Stomach (tissue), 9 donors: Measurements from ENCODE around the gene PTN. TPM values are rescaled to one million over a fixed set of nuclear protein-coding genes. Genes with fewer than 3 reads are reported as not detected.

Experiments
- DNase-seq, 2 donors: peaks; one replicate each; pipeline versions ENCODE4 v3.0.0 to v3.0.0-alpha.2; 2013 to 2019
- H3K27ac ChIP-seq, 5 donors: fragments of 200-600 bp in 4 of 5; sonication (generic) in 4 of 5; one replicate each; pipeline ENCODE4 v1.5.1; 2013 to 2019; ENCODE audit warnings: mild to moderate bottlenecking in 1 of 5, moderate library complexity in 1 of 5
- H3K27me3 ChIP-seq, 3 donors: fragments of 200-600 bp; sonication (generic); one replicate each; pipeline ENCODE4 v1.5.1; 2017 to 2019; ENCODE audit warnings: mixed run types in 1 of 3
- H3K36me3 ChIP-seq, 4 donors: fragments of 200-600 bp; sonication (generic); 1 replicate in 3 of 4; 2 replicates in 1 of 4; pipeline ENCODE4 v1.5.1; 2016 to 2019
- H3K4me1 ChIP-seq, 4 donors: fragments of 200-600 bp; sonication (generic); one replicate each; pipeline ENCODE4 v1.5.1; 2016 to 2019
- H3K4me3 ChIP-seq, 4 donors: fragments of 200-600 bp; sonication (generic) in 3 of 4; one replicate each; pipeline ENCODE4 v1.5.1; 2016 to 2019; ENCODE audit warnings: mild to moderate bottlenecking in 1 of 4
- H3K9me3 ChIP-seq, 4 donors: fragments of 200-600 bp; sonication (generic); one replicate each; pipeline ENCODE4 v1.5.1; 2016 to 2019
- CTCF ChIP-seq, 7 experiments: fragments of 450-650 bp in 4 of 7; fragments of 200-600 bp in 3 of 7; sonication (generic) in 3 of 7; IDR thresholded peaks; one replicate each; pipeline ENCODE4 v1.5.1; 2016 to 2019; ENCODE audit warnings: antibody characterized with exemption in 7 of 7, control low read depth in 2 of 7, mild to moderate bottlenecking in 1 of 7
- EP300 ChIP-seq: sonication (generic); formaldehyde crosslinking; IDR thresholded peaks from one replicate; pipeline ENCODE4 v1.6.1; 2017; ENCODE audit warnings: antibody characterized with exemption
- POLR2A ChIP-seq, 4 donors: fragments of 450-650 bp; IDR thresholded peaks; one replicate each; pipeline ENCODE4 v1.6.1; 2016; ENCODE audit warnings: antibody characterized with exemption in 4 of 4, control low read depth in 2 of 4, mild to moderate bottlenecking in 1 of 4, moderate library complexity in 1 of 4
- POLR2AphosphoS5 ChIP-seq, 3 donors: sonication (generic); formaldehyde crosslinking; IDR thresholded peaks; one replicate each; pipeline ENCODE4 v1.6.1; 2016; ENCODE audit warnings: antibody characterized with exemption in 3 of 3
- WGBS, 5 donors: extraction: QIAGEN DNeasy Blood & Tissue Kit in 3 of 5; methylation state at CpG; one replicate each; pipeline versions ENCODE4 v1.1.5 to v1.1.7; 2013 to 2018; 5-methylcytosine and 5-hydroxymethylcytosine counted together
- intact Hi-C: fragments of 100-400 bp; cut with DNase I; formaldehyde crosslinking; loops from one replicate; pipeline ENCODE4 v1.15.1; 2023; ENCODE audit warnings: low total_unique reads
- polyA plus RNA-seq, 3 donors: library from polyadenylated mRNA; stranded (reverse); fragments of 200-250 nt; gene quantifications; one replicate each; pipeline ENCODE4 v1.2.3, GENCODE V29; 2013
- total RNA-seq, 5 donors: library from RNA; depleted of rRNA; stranded (reverse); fragments of >200 nt; gene quantifications; one replicate each; pipeline versions ENCODE4 v1.1.0 to v1.2.3, GENCODE V29; 2014 to 2016
- donor health status: healthy with polysubstance abuse.
- donor health status: Bipolar disorder and iron deficiency.
- donor health status: healthy.

Gene PTN
- total and polyA plus RNA-seq, 8 donors: 1.4 to 47.4 (median 6.4) TPM; not detected in 1

DNA sequence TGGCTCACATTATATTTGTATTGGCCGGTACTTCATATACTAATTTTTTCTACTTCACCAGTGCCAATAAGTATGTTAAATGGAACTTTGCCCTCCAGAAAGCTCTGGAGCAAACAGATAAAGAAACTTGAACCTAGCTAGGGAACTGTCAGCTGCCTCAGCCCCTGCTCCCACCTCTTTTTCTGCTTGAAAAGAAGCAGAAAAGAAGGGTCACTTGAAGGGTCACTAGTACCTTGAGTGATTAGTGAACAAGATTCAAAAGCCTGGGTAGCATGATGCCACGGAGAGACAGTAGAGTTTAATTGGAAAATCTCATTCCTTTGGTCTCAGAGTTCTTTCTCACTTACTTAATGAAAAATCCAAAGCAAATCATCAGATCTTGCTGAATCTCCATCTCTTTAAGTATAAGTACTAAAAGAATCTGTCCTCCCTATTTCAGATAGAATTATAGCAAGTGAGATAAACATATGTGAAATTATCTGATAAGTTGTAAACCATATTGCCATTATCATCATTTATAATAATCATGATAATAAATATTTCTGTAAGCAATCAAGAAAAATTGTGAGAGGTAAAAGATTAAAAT lies 47.7 kb downstream of the PTN start:
- H3K27ac ChIP-seq: no peak overlapping the region

GRCh38 chr7:137289101-137289500 lies 54.4 kb downstream of the PTN start:
- DNase-seq: no peak
- Histone ChIP-seq H3K4me3 (no peak overlapping the region), H3K27ac (no peak overlapping the region), H3K4me1 (no peaks in the 10 kb centered on the region), H3K36me3 (no peaks in the 10 kb centered on the region), H3K9me3 (no peaks in the 10 kb centered on the region), H3K27me3 (no peaks in the 10 kb centered on the region)
- 57 to 73% (median 66%) methylated on average over 4 of the region's 4 CpGs for WGBS, 5 donors
- intact Hi-C loops: no loop called here
- TF ChIP-seq POLR2AphosphoS5 (IDR thresholded peaks at IDR 0.05): no peak
- no peak for TF ChIP-seq CTCF (IDR thresholded peaks at IDR 0.05)
- no peak for TF ChIP-seq POLR2A (IDR thresholded peaks at IDR 0.05)
- TF ChIP-seq EP300: no peak

More for the DNA sequence above, 47.7 kb downstream of the PTN start:
- H3K27me3 ChIP-seq: no peaks in the 10 kb centered on the region
- H3K4me1 ChIP-seq: peaks cover 0 to 14% (median 0%) of the 10 kb centered on the region in 4 donors
- intact Hi-C loops: no loop called here
- no peaks in the 10 kb centered on the region for H3K36me3 ChIP-seq
- no peaks in the 10 kb centered on the region for H3K9me3 ChIP-seq
- no peak overlapping the region for H3K4me3 ChIP-seq
- TF ChIP-seq EP300: no peak
- no peak for TF ChIP-seq POLR2AphosphoS5 (IDR thresholded peaks at IDR 0.05)
- TF ChIP-seq CTCF (IDR thresholded peaks at IDR 0.05): no peak
- no peak for TF ChIP-seq POLR2A (IDR thresholded peaks at IDR 0.05)
- DNase-seq: no peak
- WGBS, 5 donors: 27 to 60% (median 41%) methylated on average over 2 of the region's 2 CpGs

- 71 to 82% (median 74%) methylated on average over 3 of the region's 3 CpGs for WGBS, 5 donors
- Histone ChIP-seq H3K27me3 (no peaks in the 10 kb centered on the region), H3K4me1 (no peaks in the 10 kb centered on the region), H3K4me3 (no peak overlapping the region), H3K36me3 (no peaks in the 10 kb centered on the region), H3K9me3 (no peaks in the 10 kb centered on the region), H3K27ac (no peak overlapping the region)
- intact Hi-C loops: no loop called here
- TF ChIP-seq POLR2AphosphoS5 (IDR thresholded peaks at IDR 0.05): no peak
- no peak for TF ChIP-seq CTCF (IDR thresholded peaks at IDR 0.05)
- no peak for TF ChIP-seq EP300
- no peak for TF ChIP-seq POLR2A (IDR thresholded peaks at IDR 0.05)
- DNase-seq: no peak
These were observed 55.8 kb downstream of the PTN start for GRCh38 chr7:137287651-137288258.

GRCh38 chr7:137283153-137283552 lies 60.4 kb downstream of the PTN start:
- no peak overlapping the region for H3K27ac ChIP-seq
- H3K4me3 ChIP-seq: no peak overlapping the region
- peaks cover 0 to 6% (median 0%) of the 10 kb centered on the region in 4 donors for H3K4me1 ChIP-seq
- DNase-seq: no peak
- H3K9me3 ChIP-seq: no peaks in the 10 kb centered on the region
- intact Hi-C loops: no loop called here
- TF ChIP-seq EP300 (no peak), POLR2A (IDR thresholded peaks at IDR 0.05) (no peak), POLR2AphosphoS5 (IDR thresholded peaks at IDR 0.05) (no peak), CTCF (IDR thresholded peaks at IDR 0.05) (no peak)
- 86 to 89% (median 88%) methylated on average over 6 of the region's 6 CpGs for WGBS, 5 donors
- H3K36me3 ChIP-seq: no peaks in the 10 kb centered on the region
- H3K27me3 ChIP-seq: no peaks in the 10 kb centered on the region
